NCI-H82 treated with DMSO at 0.1 percent for 48 hours (cell line): Measurements from ENCODE around the gene SCN4A.
"Not testable (repeated sequence)": the region's sequence is repeated elsewhere in the genome, so short reads cannot be mapped to it uniquely, and the experiment has no call there.

Experiments
- DNase-seq: peaks from one replicate; lab custom pipeline; 2025; ENCODE audit not compliant: unreplicated experiment; lab: John Stamatoyannopoulos, UW

Gene SCN4A

DNA sequence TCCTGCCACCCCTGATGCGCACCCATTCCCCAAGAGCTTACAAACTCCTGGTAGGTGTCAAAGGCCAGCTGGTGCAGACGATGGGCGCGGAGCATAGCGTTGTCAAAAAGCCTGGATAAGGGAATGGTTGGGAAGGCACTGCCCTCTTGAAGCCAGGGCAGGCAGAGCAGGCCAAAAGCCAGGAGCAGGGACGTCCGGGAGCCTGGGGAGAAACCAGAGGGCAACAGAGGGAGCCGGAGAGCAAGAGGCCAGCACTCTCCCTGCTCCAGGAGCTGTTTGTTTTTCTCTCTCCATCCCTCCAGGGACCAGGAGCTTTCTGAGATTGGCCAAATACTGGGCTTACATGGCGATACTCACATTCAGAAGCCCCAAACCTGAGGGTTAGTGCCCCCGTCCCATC is 54.4 kb downstream of the SCN4A start:
- no peak for DNase-seq

DNA sequence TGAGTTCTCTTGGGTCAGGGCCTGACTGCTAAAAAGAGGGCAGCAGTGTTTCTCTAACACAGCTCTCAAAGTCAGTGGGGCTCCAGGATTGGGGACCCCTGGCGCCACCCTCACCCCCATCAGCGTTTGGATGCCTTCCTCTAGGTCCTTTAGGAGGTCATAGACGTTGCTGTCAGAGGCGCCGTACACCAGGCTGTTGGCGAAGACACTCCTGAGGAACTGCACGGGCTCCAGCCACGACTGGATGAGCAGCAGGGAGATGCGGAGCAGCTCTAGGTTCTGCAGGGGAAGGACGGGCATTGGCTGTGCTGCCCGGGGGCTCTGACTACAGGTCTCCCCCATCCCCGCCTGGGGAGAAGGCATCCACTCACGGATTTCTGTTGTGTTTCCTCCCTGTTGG is 55.1 kb downstream of the SCN4A start:
- no peak for DNase-seq

DNA sequence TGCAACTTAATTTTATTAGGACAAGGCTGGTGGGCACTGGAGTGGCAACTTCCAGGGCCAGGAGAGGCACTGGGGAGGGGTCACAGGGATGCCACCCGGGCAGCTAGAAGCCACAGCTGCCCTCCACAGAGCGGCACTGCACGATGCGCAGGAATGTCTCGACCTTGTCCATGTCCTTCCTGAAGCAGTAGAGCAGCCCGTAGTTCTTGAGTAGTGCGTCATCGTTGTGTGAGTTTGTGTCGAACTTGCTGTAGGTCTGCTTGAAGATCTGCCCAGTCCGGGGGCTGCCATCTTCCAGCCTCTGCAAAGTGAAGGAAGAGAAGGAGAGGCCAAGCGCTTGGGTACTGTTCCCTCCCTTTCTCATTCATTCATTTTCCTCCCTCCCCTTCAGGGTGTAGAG is 55.5 kb downstream of the SCN4A start:
- not testable (repeated sequence) for DNase-seq

DNA sequence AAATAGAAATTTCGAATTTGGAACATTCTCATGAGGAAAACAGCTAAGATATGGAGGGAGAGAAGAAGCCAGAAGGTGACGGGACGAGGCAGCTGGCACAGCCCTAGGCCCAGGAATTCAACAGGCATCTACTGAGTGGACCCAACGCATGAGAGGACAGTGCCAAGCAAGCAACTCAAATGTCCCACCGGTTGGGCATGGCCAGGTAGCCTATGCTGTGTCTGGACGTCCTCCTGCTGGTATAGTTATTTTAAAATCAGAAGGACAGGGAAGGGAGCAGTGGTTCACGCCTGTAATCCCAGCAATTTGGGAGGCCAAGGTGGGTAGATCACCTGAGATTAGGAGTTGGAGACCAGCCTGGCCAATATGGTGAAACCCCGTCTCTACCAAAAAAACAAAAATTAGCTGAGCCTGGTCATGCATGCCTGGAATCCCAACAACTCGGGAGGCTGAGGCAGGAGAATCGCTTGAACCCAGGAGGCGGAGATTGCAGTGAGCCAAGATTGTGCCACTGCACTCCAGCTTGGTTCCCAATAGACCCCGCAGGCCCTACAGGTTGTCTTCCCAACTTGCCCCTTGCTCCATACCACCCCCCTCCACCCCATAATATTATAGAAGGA is 56.0 kb downstream of the SCN4A start:
- no peak for DNase-seq

GRCh38 chr17:63915753-63916152 is 57.0 kb downstream of the SCN4A start:
- DNase-seq, result not testable (repeated sequence)

DNA sequence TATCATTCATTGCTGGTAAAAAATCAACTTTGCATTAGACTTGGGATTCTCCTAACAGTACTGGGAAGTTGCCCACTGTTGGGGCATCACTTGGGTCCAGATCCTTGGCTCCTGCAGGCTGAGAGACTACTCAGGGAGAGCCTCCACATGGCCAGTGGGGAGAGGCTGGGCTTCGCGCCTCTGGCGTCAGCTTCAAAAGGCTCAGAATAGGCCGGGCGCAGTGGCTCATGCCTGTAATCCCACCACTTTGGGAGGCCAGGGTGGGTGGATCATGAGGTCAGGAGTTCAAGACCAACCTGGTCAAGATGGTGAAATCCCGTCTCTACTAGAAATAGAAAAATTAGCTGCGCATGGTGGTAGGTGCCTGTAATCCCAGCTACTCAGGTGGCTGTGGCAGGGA is 58.2 kb downstream of the SCN4A start:
- DNase-seq, result no peak

GRCh38 chr17:63911657-63912100 is 61.0 kb downstream of the SCN4A start:
- DNase-seq, result peak; percentile 28

GRCh38 chr17:63911041-63911635 is 61.6 kb downstream of the SCN4A start, which contains the start of gene CSHL1:
CSHL1 (minus strand) TSS chr17:63911258; CDS start chr17:63911196, 62 bp downstream.
- DNase-seq, result no peak

DNA sequence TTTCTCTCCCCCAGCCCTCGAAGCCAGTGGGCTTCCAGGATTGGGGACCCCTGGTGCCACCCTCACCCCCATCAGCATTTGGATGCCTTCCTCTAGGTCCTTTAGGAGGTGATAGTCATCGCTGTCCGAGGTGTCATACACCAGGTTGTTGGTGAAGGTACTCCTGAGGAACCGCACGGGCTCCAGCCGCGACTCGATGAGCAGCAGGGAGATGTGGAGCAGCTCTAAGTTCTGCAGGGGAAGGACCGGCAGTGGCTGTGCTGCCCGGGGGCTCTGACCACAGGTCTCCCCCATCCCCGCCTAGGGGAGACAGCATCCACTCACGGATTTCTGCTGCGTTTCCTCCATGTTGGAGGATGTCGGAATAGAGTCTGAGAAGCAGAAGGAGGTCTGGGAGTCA is 62.6 kb downstream of the SCN4A start:
- no peak for DNase-seq

- not testable (repeated sequence) for DNase-seq
These were observed 63.1 kb downstream of the SCN4A start for GRCh38 chr17:63909586-63909985.

- DNase-seq, result peak; percentile 62
These were observed 65.4 kb downstream of the SCN4A start for GRCh38 chr17:63907161-63907778.

DNA sequence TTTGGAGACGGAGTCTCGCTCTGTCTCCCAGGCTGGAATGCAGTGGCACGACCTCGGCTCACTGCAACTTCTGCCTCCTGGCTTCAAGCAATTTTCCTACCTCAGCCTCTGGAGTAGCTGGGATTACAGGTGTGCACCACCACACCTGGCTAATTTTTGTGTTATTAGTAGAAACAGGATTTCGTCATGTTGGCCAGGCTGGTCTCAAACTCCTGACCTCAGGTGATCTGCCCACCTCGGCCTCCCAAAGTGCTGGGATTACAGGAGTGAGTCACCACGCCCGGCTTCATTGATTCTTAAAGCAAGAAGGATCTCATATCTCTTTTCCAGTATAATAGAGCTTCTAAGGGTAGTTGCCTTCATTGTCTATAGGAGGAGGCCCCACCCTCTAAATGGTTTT is 67.9 kb downstream of the SCN4A start:
- DNase-seq, result not testable (repeated sequence)

GRCh38 chr17:63903787-63904201 is 68.9 kb downstream of the SCN4A start:
- peak; percentile 16 for DNase-seq

DNA sequence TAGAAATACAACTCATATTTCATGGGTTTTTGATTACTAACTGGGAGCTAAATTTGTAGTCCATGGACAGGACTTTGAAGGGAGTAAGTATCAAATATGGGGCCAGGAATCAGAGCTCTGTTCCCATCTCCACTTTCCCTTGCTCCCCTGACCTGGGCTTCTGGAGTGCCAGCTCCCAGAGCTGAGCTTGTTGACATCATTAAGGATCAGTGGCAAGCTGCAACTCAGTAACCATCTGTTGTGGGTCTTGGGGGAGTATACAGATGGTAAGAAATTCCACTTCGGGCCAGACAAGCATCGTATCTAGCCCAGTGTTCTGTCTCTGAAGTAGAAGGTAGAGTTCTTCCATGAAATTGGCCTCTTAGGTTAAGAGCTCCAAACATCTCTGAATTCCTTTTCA is 70.7 kb downstream of the SCN4A start:
- peak; percentile 88 for DNase-seq

GRCh38 chr17:63898899-63899798 is 73.6 kb downstream of the SCN4A start:
- DNase-seq, result not testable (repeated sequence)

GRCh38 chr17:63896524-63897354 is 76.0 kb downstream of the SCN4A start, which contains the start of gene CSH1:
CSH1 (minus strand) TSS chr17:63896574; CDS start chr17:63896511, 63 bp downstream.
- not testable (repeated sequence) for DNase-seq

- not testable (repeated sequence) for DNase-seq
These were observed 77.9 kb downstream of the SCN4A start for GRCh38 chr17:63894821-63895220.

- DNase-seq, result not testable (repeated sequence)
These were observed 78.7 kb downstream of the SCN4A start for GRCh38 chr17:63894021-63894420.

DNA sequence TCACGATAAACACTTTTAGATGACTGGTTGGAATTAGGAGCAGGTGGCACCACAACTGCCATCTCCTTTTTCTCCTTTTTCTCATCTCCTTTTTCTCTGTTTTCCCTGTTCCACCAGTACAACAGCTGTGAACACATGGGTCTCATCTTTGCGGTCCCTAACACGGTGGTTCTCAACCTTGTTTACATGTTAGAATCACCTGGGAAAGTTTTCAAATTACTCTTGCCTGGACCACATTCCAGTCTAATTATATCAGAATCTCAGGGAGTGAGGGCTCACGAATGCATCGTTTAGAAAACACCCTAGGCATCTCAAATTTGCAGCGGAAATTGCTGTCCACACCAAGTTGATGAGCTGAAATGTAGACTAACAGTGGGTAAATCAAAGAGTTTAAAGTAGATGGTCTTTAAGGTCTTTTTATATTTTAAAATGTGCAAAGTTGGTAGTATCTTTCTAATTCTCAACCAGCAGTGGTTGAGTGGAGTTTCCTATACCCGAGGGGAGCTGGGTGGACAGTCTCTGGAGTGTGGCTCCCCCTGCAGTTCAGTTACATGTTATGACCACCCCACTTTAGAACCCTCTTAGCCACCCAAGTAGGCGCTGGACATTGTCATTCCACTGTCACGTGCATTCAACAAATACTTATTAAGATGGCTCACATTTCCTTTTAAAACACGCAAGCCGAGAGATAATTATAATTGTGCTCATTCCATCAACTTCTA is 80.2 kb downstream of the SCN4A start:
- not testable (repeated sequence) for DNase-seq
